MM.1S (cell line): ENCODE measurements around the gene IQCK.

Experiments
- DNase-seq: peaks from one replicate; pipeline ENCODE4 v3.0.0-alpha.2; 2015
- H2AFZ ChIP-seq: fragments of 300-600 bp; sonication (generic); 2 replicates; pipeline ENCODE4 v1.6.0; 2016; ENCODE audit warnings: antibody characterized with exemption, low read length
- H3F3A ChIP-seq: fragments of 300-600 bp; sonication (generic); 2 replicates; pipeline ENCODE4 v1.6.1; 2016; ENCODE audit warnings: mild to moderate bottlenecking, antibody characterized with exemption, low read length, moderate library complexity, mixed read lengths; ENCODE audit not compliant: insufficient read depth
- H3K27ac ChIP-seq: fragments of 300-600 bp; sonication (generic); 2 replicates; pipeline ENCODE4 v1.5.1; 2016; ENCODE audit warnings: mild to moderate bottlenecking, low read length
- H3K27me3 ChIP-seq: fragments of 300-600 bp; sonication (generic); replicated peaks from 2 replicates; pipeline ENCODE4 v1.6.0; 2016; ENCODE audit warnings: low read length; ENCODE audit not compliant: insufficient read depth
- H3K36me3 ChIP-seq: fragments of 300-600 bp; sonication (generic); replicated peaks from 2 replicates; pipeline ENCODE4 v1.6.1; 2016; ENCODE audit warnings: mild to moderate bottlenecking, low read length, mixed read lengths; ENCODE audit not compliant: insufficient read depth
- H3K4me1 ChIP-seq: fragments of 300-600 bp; sonication (generic); 2 replicates; pipeline ENCODE4 v1.6.1; 2016; ENCODE audit warnings: low read length, mixed read lengths
- H3K4me2 ChIP-seq: fragments of 300-600 bp; sonication (generic); 2 replicates; pipeline ENCODE4 v1.6.0; 2016; ENCODE audit warnings: low read depth, low read length
- H3K4me3 ChIP-seq: fragments of 300-600 bp; sonication (generic); 2 replicates; pipeline ENCODE4 v1.5.1; 2016; ENCODE audit warnings: low read length, mixed read lengths
- H3K79me2 ChIP-seq: fragments of 300-600 bp; sonication (generic); 2 replicates; pipeline ENCODE4 v1.6.1; 2016; ENCODE audit warnings: mixed run types, low read length, mixed read lengths
- H3K9ac ChIP-seq: fragments of 300-600 bp; sonication (generic); 2 replicates; pipeline ENCODE4 v1.6.1; 2016; ENCODE audit warnings: low read length, mixed read lengths
- H3K9me2 ChIP-seq: fragments of 300-600 bp; sonication (generic); replicated peaks from 2 replicates; pipeline ENCODE4 v1.6.1; 2016; ENCODE audit warnings: mild to moderate bottlenecking, low read length, mixed read lengths; ENCODE audit not compliant: insufficient read depth
- H3K9me3 ChIP-seq: fragments of 300-600 bp; sonication (generic); replicated peaks from 2 replicates; pipeline ENCODE4 v1.6.1; 2016; ENCODE audit warnings: mild to moderate bottlenecking, low read length, mixed read lengths; ENCODE audit not compliant: insufficient read depth
- H4K20me1 ChIP-seq: fragments of 300-600 bp; sonication (generic); 2 replicates; pipeline ENCODE4 v1.6.1; 2016; ENCODE audit warnings: mild to moderate bottlenecking, low read length, moderate library complexity, mixed read lengths; ENCODE audit not compliant: insufficient read depth
- CTCF ChIP-seq: fragments of 300-600 bp; sonication (generic); IDR thresholded peaks from 2 replicates; pipeline ENCODE4 v1.5.1; 2016; ENCODE audit warnings: antibody characterized with exemption, low read length, mixed read lengths
- EZH2 ChIP-seq: fragments of 300-600 bp; sonication (generic); optimal IDR thresholded peaks from 2 replicates; pipeline ENCODE3; 2017; ENCODE audit warnings: low read depth, mild to moderate bottlenecking, antibody characterized with exemption, low read length, mixed read lengths
- EZH2phosphoT487 ChIP-seq: fragments of 300-600 bp; sonication (generic); IDR thresholded peaks from 2 replicates; pipeline ENCODE4 v1.6.1; 2018; ENCODE audit warnings: antibody characterized with exemption, low read length

The IQCK gene

GRCh38 chr16:19746561-19746960 lies 28.5 kb downstream of the IQCK start:
- Histone ChIP-seq H3K36me3 (no peaks in the 10 kb centered on the region), H4K20me1 (no peaks in the 10 kb centered on the region), H3K79me2 (no peaks in the 10 kb centered on the region), H3K9me2 (no peaks in the 10 kb centered on the region), H3F3A (no peaks in the 10 kb centered on the region), H3K27me3 (no peaks in the 10 kb centered on the region), H3K4me2 (no peak overlapping the region), H2AFZ (no peak overlapping the region), H3K4me3 (no peak overlapping the region), H3K9ac (no peak overlapping the region), H3K4me1 (no peaks in the 10 kb centered on the region), H3K9me3 (no peaks in the 10 kb centered on the region), H3K27ac (no peak overlapping the region)
- DNase-seq: no peak
- no peak for TF ChIP-seq CTCF
- no peak for TF ChIP-seq EZH2phosphoT487
- no peak for TF ChIP-seq EZH2

- Histone ChIP-seq H3K4me3 (no peak overlapping the region), H3K9me3 (no peaks in the 10 kb centered on the region), H3K9me2 (no peaks in the 10 kb centered on the region), H3K79me2 (no peaks in the 10 kb centered on the region), H3K27ac (no peak overlapping the region), H3K27me3 (no peaks in the 10 kb centered on the region), H2AFZ (no peak overlapping the region), H3K4me2 (no peak overlapping the region), H3K9ac (no peak overlapping the region), H3K36me3 (no peaks in the 10 kb centered on the region), H4K20me1 (no peaks in the 10 kb centered on the region), H3K4me1 (no peaks in the 10 kb centered on the region), H3F3A (no peaks in the 10 kb centered on the region)
- DNase-seq: no peak
- TF ChIP-seq CTCF: no peak
- no peak for TF ChIP-seq EZH2phosphoT487
- TF ChIP-seq EZH2: no peak
Observed at GRCh38 chr16:19748389-19749168, 30.5 kb downstream of the IQCK start.

- H3K4me1 ChIP-seq: no peaks in the 10 kb centered on the region
- no peaks in the 10 kb centered on the region for H3K36me3 ChIP-seq
- H3K79me2 ChIP-seq: no peaks in the 10 kb centered on the region
- H3F3A ChIP-seq: no peaks in the 10 kb centered on the region
- H3K9me2 ChIP-seq: no peaks in the 10 kb centered on the region
- TF ChIP-seq EZH2phosphoT487: no peak
- no peak for TF ChIP-seq EZH2
- no peak for TF ChIP-seq CTCF
- DNase-seq: no peak
- H3K9ac ChIP-seq: no peak overlapping the region
- no peak overlapping the region for H3K27ac ChIP-seq
- H2AFZ ChIP-seq: no peak overlapping the region
- no peaks in the 10 kb centered on the region for H3K27me3 ChIP-seq
- no peaks in the 10 kb centered on the region for H3K9me3 ChIP-seq
- no peak overlapping the region for H3K4me2 ChIP-seq
- no peak overlapping the region for H3K4me3 ChIP-seq
- H4K20me1 ChIP-seq: no peaks in the 10 kb centered on the region
Observed at GRCh38 chr16:19749571-19750080, 31.6 kb downstream of the IQCK start.
